Thoracic aorta (tissue), 2 donors: ENCODE data around the gene EIPR1. TPM values are rescaled to one million over a fixed set of nuclear protein-coding genes. Genes with fewer than 3 reads are reported as not detected.

Experiments used
- ATAC-seq: fragments of 150-250 bp; one replicate; pipeline ENCODE4 v1.8.0; 2017; ENCODE audit warnings: low read depth; ENCODE audit not compliant: insufficient number of reproducible peaks, low FRiP score
- DNase-seq: peaks from one replicate; pipeline ENCODE4 v3.0.0-alpha.2; 2020; ENCODE audit warnings: low spot score
- H3K27ac ChIP-seq, 2 donors: fragments of 200-600 bp; sonication (generic); 1 replicate in 1 of 2; 2 replicates in 1 of 2; pipeline ENCODE4 v1.5.1; 2016; ENCODE audit warnings: mild to moderate bottlenecking in 2 of 2, moderate library complexity in 2 of 2
- H3K27me3 ChIP-seq: fragments of 200-600 bp; sonication (generic); replicated peaks from 2 replicates; pipeline ENCODE4 v1.6.0; 2016; ENCODE audit warnings: mild to moderate bottlenecking; ENCODE audit not compliant: insufficient read depth
- H3K36me3 ChIP-seq: fragments of 200-600 bp; sonication (generic); one replicate; pipeline ENCODE4 v1.5.1; 2016
- H3K4me1 ChIP-seq, 2 donors: fragments of 200-600 bp; sonication (generic); 1 replicate in 1 of 2; 2 replicates in 1 of 2; pipeline versions ENCODE4 v1.5.1 to v1.6.0; 2016; ENCODE audit warnings: low read depth in 2 of 2, mild to moderate bottlenecking in 1 of 2; ENCODE audit not compliant: control insufficient read depth in 1 of 2
- H3K4me3 ChIP-seq: fragments of 200-600 bp; sonication (generic); 2 replicates; pipeline ENCODE4 v1.5.1; 2016; ENCODE audit warnings: mild to moderate bottlenecking
- H3K9me3 ChIP-seq: fragments of 200-600 bp; sonication (generic); 2 replicates; pipeline ENCODE4 v1.5.1; 2016
- CTCF ChIP-seq: fragments of 200-600 bp; sonication (generic); IDR thresholded peaks from one replicate; pipeline ENCODE4 v1.5.1; 2019; ENCODE audit warnings: antibody characterized with exemption
- total RNA-seq, 2 donors: library from RNA; depleted of rRNA; stranded (reverse); fragments of >200 nt; gene quantifications; one replicate each; pipeline versions ENCODE4 v1.1.0 to v1.2.3, GENCODE V29; 2016

The EIPR1 gene
- total RNA-seq, 2 donors from 2014 or later, result 17.9 to 40.6 TPM

- Histone ChIP-seq H3K4me1 (no peaks in the 10 kb centered on the region), H3K4me3 (no peak overlapping the region), H3K27me3 (no peaks in the 10 kb centered on the region), H3K9me3 (peaks cover 5% of the 10 kb centered on the region), H3K36me3 (no peaks in the 10 kb centered on the region), H3K27ac (no peak overlapping the region)
- ATAC-seq (no peak), DNase-seq (no peak)
- no peak for TF ChIP-seq CTCF
These were observed 98.2 kb downstream of the EIPR1 start for GRCh38 chr2:3279236-3279960.

- no peaks in the 10 kb centered on the region for H3K36me3 ChIP-seq
- DNase-seq (no peak), ATAC-seq (no peak)
- peaks cover 5% of the 10 kb centered on the region for H3K9me3 ChIP-seq
- no peak for TF ChIP-seq CTCF
- no peak overlapping the region for H3K27ac ChIP-seq
- H3K4me1 ChIP-seq, result no peaks in the 10 kb centered on the region
- no peaks in the 10 kb centered on the region for H3K27me3 ChIP-seq
- H3K4me3 ChIP-seq, result no peak overlapping the region
These were observed 98.9 kb downstream of the EIPR1 start for GRCh38 chr2:3278521-3279218.

- no peak for TF ChIP-seq CTCF
- Histone ChIP-seq H3K27ac (no peak overlapping the region), H3K27me3 (no peaks in the 10 kb centered on the region), H3K4me3 (no peak overlapping the region), H3K36me3 (no peaks in the 10 kb centered on the region), H3K9me3 (peaks cover 5% of the 10 kb centered on the region), H3K4me1 (no peaks in the 10 kb centered on the region)
- ATAC-seq, result no peak
- no peak for DNase-seq
These were observed 99.7 kb downstream of the EIPR1 start for GRCh38 chr2:3277748-3278520.

GRCh38 chr2:3277050-3277747, 100.4 kb downstream of the EIPR1 start:
- DNase-seq (no peak), ATAC-seq (no peak)
- no peak for TF ChIP-seq CTCF
- Histone ChIP-seq H3K36me3 (no peaks in the 10 kb centered on the region), H3K9me3 (peaks cover 5% of the 10 kb centered on the region), H3K4me3 (no peak overlapping the region), H3K4me1 (no peaks in the 10 kb centered on the region), H3K27ac (no peak overlapping the region), H3K27me3 (no peaks in the 10 kb centered on the region)
